GM12872 (cell line): Measurements from ENCODE around the gene C7.

Experiments used
- CTCF ChIP-seq: IDR thresholded peaks from 3 replicates; pipeline ENCODE4 v1.5.1; 2011; ENCODE audit warnings: low read depth, mild to moderate bottlenecking, low read length, moderate library complexity; ENCODE audit not compliant: insufficient read depth

C7 gene

GRCh38 chr5:40877371-40877988 lies 31.8 kb upstream of the C7 start:
- no peak for TF ChIP-seq CTCF

- TF ChIP-seq CTCF, result no peak; the same call in 2 of the 3 replicates
These were observed 29.9 kb upstream of the C7 start for GRCh38 chr5:40879163-40879942.

GRCh38 chr5:40882291-40882690 lies 27.0 kb upstream of the C7 start:
- no peak for TF ChIP-seq CTCF

- peak; percentile 99 for TF ChIP-seq CTCF
These were observed 4.9 kb upstream of the C7 start for GRCh38 chr5:40904205-40904993.

DNA sequence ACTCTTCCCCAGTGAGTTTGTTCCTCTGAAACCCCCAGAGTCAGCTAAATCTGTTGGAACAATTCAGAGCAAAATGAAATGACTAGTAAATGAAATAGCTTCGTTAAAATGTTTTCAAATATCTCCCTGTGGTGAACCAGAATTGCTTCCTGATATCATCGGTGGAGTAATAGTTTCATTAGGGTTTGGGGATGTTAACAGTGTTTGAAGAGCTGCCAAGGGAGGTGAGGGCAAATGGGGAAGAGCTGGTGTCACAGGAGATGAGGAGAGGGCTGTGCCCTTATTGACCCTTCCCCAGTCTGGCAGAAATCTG lies 4.3 kb upstream of the C7 start:
- TF ChIP-seq CTCF, result no peak

DNA sequence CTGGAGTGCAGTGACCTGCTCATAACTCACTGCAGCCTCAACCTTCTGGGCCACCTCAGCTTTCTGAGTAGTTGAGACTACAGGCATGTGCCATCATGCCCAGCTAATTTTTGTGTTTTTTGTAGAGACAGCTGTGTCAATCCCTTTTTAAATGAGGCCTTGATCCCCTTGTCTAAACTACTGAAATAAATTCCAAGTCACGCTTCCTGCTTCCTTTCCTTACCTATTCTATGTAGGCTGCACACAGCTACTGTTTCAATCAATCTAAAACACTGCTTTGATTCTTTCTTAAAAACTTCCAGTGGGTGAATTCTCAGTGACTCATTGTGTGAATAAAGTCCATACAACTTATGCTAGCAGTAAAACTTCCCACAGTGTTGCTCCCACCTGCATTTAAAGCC lies 2.9 kb upstream of the C7 start:
- TF ChIP-seq CTCF, result no peak

GRCh38 chr5:40909723-40910122 lies 426 bp downstream of the C7 start:
- TF ChIP-seq CTCF, result no peak
